GM12864 (cell line): Measurements from ENCODE around the gene SPTBN4.
A peak's percentile ranks its signal among the peaks of the same experiment; 100 is the strongest.
"Not testable (repeated sequence)": the region's sequence is repeated elsewhere in the genome, so short reads cannot be mapped to it uniquely, and the experiment has no call there.

Experiments used
- DNase-seq: peaks from one replicate; pipeline ENCODE4 v3.0.0-alpha.2; 2011; ENCODE audit warnings: low read depth
- H3K4me3 ChIP-seq: 2 replicates; pipeline ENCODE4 v1.5.1; 2011; ENCODE audit warnings: mild to moderate bottlenecking, low read depth, low read length, control low read depth
- TF ChIP-seq, protein P1 (sequence below): IDR thresholded peaks from 2 replicates; pipeline ENCODE4 v1.5.1; 2011; ENCODE audit warnings: low read depth, mild to moderate bottlenecking, moderate library complexity, low read length, control low read depth, inconsistent platforms; ENCODE audit errors: missing control alignments

The SPTBN4 gene

DNA sequence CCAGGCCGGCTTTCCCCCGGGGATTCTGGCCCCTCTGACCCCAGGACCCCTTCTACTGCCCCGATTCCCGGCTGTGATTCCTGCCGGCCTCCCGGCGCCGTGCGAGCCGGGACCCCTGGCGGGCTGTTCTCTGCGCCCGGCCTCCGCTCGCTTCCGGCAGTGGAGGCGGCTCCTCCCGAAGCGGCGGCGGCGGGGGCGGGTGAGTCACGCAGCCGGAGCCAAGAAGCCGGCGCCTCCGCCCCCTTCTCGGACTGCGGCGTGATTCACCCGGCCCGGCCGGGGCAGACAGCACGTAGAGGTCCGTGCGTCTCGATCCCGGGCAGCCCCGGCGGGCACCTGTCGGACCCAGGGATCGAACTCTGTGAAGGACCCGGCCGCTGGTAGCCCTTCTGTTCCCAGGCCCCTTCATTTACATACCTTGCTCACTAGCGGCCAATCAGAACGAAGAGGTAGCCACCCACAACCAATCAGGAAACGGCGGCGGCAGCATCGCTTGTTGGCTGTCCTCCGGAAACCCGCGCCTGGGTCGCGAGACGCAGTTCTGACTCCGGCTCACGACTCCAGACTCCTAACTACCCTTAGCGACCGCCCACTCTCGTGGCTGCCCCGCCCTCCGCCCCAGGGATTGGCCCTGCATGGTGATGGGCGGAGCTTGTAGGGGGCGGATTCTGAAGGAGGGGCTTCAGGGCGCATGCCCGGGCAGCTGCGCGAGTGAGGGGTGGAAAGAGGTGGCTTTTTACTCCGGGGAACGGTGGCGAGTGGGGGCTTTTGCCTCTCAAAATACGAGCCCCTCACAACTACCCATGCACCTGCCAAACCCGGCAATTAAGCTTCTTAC, 41.1 kb upstream of the SPTBN4 start, which contains the start of gene SERTAD1:
Gene SERTAD1 (minus strand): TSS at position 543 of the 838 bp plus-strand sequence. CDS start 2,446 bp downstream, outside the sequence.
- TF ChIP-seq, protein P1, sequence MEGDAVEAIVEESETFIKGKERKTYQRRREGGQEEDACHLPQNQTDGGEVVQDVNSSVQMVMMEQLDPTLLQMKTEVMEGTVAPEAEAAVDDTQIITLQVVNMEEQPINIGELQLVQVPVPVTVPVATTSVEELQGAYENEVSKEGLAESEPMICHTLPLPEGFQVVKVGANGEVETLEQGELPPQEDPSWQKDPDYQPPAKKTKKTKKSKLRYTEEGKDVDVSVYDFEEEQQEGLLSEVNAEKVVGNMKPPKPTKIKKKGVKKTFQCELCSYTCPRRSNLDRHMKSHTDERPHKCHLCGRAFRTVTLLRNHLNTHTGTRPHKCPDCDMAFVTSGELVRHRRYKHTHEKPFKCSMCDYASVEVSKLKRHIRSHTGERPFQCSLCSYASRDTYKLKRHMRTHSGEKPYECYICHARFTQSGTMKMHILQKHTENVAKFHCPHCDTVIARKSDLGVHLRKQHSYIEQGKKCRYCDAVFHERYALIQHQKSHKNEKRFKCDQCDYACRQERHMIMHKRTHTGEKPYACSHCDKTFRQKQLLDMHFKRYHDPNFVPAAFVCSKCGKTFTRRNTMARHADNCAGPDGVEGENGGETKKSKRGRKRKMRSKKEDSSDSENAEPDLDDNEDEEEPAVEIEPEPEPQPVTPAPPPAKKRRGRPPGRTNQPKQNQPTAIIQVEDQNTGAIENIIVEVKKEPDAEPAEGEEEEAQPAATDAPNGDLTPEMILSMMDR: peak; percentile 70
- peak within 1 kb of the TSS; percentile 83 for H3K4me3 ChIP-seq
- peak; percentile 98 for DNase-seq

DNA sequence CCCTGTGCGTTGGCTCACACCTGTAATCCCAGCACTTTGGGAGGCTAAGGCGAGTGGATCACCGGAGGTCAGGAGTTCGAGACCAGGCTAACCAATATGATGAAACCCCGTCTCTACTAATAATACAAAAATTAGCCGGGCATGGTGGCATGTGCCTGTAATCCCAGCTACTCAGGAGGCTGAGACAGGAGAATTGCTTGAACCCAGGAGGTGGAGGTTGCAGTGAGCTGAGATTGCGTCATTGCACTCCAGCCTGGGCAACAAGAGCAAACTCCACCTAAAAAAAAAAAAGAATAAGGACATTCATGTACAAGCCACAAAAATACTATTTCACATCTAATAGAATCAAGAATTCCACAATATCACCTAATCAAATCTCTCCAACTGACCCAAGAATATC, 38.6 kb upstream of the SPTBN4 start:
- not testable (repeated sequence) for DNase-seq, H3K4me3 ChIP-seq

DNA sequence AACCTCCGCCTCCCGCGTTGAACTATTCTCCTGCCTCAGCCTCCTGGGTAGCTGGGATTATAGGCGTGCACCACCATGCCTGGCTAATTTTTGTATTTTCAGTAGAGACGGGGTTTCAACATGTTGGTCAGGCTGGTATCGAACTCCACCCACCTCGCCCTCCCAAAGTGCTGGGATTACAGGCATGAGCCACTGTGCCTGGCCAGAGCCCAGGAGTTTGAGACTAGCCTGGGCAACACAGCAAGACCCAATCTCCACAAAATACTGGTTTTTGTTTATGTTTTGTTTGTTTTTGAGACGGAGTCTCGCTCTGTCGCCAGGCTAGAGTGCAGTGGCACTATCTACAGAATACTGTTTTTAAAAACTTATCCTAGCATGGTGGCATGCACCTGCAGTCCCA, 36.6 kb upstream of the SPTBN4 start:
- DNase-seq: not testable (repeated sequence)

DNA sequence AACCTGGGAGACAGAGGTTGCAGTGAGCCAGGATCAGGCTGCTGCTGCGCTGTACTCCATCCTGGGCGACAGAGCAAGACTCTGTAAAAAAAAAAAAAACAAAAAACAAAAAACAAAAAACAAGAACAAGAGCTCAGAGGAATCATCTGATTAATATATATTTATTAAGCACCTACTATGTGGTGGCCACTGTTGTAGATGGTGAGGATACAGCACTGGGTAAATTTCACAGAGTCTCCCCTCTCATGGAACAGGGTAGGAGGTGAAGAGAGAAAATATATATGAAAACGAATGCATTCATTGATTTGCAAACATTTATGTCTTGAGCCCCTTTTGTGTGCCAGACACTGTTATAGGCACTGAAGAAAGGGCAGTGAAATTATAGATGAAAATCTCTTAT, 35.1 kb upstream of the SPTBN4 start:
- no peak for DNase-seq
- no peak overlapping the region for H3K4me3 ChIP-seq
- TF ChIP-seq, protein P1: no peak

More for the DNA sequence above, 36.6 kb upstream of the SPTBN4 start:
- not testable (repeated sequence) for H3K4me3 ChIP-seq

DNA sequence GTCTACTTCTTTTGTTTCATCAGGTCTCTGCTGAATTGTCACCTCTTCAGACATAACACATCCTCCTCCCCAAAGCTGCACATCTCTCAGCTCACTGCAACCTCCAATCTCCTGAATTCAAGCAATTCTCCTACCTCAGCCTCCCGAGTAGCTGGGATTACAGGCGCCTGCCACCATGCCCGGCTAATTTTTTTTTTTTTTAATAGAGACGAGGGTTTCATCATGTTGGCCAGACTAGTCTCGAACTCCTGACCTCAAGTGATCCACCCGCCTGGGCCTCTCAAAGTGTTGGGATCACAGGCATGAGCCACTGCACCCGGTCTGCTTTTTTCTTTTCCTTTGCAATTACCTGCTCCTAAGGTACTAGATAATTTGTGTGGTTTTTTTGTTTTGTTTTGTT, 34.0 kb upstream of the SPTBN4 start:
- not testable (repeated sequence) for H3K4me3 ChIP-seq, DNase-seq

DNA sequence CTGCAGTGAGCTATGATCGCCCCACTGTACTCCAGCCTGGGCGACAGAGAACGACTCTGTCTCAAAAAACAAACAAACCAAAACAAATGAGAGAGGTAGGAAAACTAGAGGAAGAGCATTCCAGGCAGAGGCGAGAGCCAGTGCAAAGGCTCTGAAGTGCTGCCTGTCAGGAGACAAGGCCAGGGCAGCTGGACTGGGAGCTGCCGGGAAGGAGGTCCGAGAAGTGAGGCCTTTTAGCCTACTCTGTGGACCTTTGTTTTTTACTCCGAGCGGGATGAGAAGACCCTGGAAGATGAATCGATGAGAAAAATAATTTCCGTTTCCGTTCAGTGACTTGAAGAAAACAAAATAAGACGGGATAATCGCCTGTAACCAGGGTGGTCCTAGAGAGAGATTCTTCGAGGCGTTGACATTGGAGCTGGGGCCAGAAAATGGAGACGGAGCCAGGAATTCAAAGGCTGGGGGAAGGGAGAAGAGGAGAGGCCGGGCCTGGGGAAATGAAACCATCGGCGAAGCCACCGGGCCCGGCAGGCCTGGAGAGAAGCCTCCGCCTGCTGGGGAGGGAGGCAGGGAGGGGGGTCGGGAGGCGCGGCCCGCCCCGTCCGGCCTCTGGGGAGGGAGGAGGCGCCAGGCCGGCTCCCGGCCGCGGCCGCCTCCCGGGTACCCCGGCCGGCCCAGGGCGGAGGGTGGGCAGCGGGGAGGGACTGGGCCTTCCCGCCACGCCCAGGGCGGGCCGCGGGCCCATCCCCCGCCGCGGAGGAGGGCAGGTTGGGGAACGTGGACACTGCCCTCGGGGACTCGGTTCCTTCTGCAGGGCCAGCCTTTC, 33.2 kb upstream of the SPTBN4 start:
- DNase-seq: no peak
- H3K4me3 ChIP-seq: peak overlapping the region; percentile 46
- TF ChIP-seq, protein P1: no peak

DNA sequence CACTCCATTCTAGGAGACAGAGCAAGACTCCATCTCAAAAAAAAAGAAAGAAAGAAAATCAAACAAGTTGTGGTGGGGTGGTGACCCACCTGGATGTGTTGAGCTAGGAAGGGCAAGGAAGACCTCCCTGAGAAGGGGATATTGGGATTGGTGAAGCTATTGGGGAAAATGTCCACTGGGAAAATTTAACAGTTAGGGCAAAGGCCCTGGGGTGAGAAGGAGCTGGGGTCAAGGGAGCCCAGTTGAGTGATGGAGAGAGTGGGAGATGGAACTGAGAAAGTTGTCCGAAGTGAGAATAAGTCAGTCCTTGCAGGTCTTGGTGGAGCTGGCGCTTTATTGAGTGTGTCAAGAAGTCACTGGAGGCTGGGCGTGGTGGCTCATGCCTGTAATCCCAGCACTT, 28.5 kb upstream of the SPTBN4 start:
- H3K4me3 ChIP-seq: no peak overlapping the region
- TF ChIP-seq, protein P1: no peak
- no peak for DNase-seq

DNA sequence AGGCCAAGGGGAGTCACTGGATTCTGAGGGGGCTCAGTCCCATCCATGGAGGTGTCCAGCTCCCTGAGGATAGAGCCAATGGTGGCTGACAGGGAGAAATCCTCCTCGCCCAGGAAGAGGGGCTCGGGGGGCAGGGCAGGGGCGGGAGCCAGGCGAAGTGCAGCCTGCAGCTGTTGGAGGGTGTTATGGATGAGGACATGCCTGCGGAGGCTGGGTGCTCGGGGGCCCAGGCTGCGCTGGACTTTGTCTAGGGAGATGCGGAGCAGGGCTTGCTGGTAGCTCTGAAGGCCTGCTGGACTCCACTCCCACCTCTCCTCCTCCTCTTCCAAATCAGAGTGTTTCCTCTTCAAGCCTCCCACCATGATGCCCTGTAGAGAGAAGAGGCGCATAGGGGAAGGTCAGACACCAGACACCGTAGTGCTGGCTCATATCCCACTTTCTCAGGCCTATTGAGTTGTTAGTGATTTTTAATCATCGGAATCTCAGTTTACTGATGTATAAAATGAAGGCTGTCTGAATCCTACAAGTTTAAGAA, 25.0 kb upstream of the SPTBN4 start:
- peak overlapping the region; percentile 98; the same call in 1 of the 2 replicates for H3K4me3 ChIP-seq
- DNase-seq: no peak
- TF ChIP-seq, protein P1: no peak
